B cell (primary cell): ENCODE measurements around the gene GALNT18.

Source experiments
- EZH2 ChIP-seq: IDR thresholded peaks from 2 replicates; pipeline ENCODE4 v1.6.1; 2012; ENCODE audit warnings: borderline replicate concordance, low read depth, mild to moderate bottlenecking, moderate library complexity, low read length; ENCODE audit not compliant: insufficient read depth, poor library complexity, severe bottlenecking
- TF ChIP-seq, protein P1 (sequence below): fragments of 200-600 bp; IDR thresholded peaks from one replicate; pipeline ENCODE4 v1.8.0; 2022; ENCODE audit warnings: antibody characterized with exemption, mild to moderate bottlenecking

DNA sequence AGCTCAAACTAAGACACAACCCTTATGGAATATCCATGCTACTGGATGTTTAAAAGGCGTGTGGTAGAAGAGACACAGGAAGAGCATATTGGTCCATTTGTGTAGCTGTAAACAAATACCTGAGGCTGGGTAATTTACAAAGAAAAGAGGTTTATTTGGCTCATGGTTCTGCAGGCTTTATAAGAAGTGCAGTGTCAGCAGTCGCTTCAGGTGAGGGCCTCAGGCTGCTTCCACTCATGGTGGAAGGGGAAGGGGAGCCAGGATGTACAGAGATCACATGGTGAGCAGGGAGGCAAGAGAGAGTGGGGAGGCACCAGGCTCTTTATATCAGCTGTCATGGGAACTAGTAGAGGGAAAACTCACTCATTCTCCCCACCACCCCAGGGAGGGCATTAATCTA is 237.0 kb downstream of the GALNT18 start:
- TF ChIP-seq, protein P1, sequence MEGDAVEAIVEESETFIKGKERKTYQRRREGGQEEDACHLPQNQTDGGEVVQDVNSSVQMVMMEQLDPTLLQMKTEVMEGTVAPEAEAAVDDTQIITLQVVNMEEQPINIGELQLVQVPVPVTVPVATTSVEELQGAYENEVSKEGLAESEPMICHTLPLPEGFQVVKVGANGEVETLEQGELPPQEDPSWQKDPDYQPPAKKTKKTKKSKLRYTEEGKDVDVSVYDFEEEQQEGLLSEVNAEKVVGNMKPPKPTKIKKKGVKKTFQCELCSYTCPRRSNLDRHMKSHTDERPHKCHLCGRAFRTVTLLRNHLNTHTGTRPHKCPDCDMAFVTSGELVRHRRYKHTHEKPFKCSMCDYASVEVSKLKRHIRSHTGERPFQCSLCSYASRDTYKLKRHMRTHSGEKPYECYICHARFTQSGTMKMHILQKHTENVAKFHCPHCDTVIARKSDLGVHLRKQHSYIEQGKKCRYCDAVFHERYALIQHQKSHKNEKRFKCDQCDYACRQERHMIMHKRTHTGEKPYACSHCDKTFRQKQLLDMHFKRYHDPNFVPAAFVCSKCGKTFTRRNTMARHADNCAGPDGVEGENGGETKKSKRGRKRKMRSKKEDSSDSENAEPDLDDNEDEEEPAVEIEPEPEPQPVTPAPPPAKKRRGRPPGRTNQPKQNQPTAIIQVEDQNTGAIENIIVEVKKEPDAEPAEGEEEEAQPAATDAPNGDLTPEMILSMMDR, result no peak
- TF ChIP-seq EZH2, result no peak
